Measurements from ENCODE around the gene TMTC2. TPM values are rescaled to one million over a fixed set of nuclear protein-coding genes. Genes with fewer than 3 reads are reported as not detected.

The TMTC2 gene
- total and polyA plus RNA-seq, 12 donors, result 1.6 to 4.4 (median 2.7) TPM

- intact Hi-C loops (cut with DNase I), result no loop called here
- no peak for TF ChIP-seq CTCF (IDR thresholded peaks at IDR 0.05)
- no peak for TF ChIP-seq POLR2A (IDR thresholded peaks at IDR 0.05)
- WGBS, 4 donors, result 79 to 89% (median 85%) methylated on average over 2 of the region's 2 CpGs
- no peak for DNase-seq
- H3K27me3 ChIP-seq, result no peaks in the 10 kb centered on the region
- H3K36me3 ChIP-seq (replicated peaks in 1 of 2), result no peaks in the 10 kb centered on the region
- no peak overlapping the region for H3K4me3 ChIP-seq
- no peaks in the 10 kb centered on the region for H3K4me1 ChIP-seq (replicated peaks in 1 of 2)
- H3K27ac ChIP-seq, result no peak overlapping the region
- H3K9me3 ChIP-seq (replicated peaks in 1 of 3), result no peaks in the 10 kb centered on the region
Measured at GRCh38 chr12:82710741-82711140, 24.0 kb downstream of the TMTC2 start.

DNA sequence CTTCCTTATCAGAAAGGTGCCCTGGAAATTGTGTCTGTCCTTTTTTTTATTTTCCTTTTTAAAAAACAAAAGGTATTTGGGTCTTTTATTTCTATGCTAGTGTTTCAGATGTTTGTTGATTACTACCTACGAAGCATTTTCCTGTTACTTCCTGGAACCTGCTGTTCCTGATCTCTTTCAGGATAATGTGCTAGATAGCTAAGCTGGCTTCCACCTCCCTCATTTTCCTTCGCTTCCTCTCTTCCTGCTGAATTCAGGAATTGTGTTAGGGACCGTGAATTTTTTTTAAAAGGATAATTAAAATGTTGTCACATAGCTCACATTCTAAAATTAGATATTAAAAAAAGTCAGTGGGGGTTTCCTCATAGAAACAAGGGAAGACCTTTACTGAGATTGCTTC, 27.7 kb downstream of the TMTC2 start:
- Histone ChIP-seq H3K4me1 (replicated peaks in 1 of 2) (no peaks in the 10 kb centered on the region), H3K36me3 (replicated peaks in 1 of 2) (no peaks in the 10 kb centered on the region), H3K27ac (no peak overlapping the region), H3K27me3 (no peaks in the 10 kb centered on the region), H3K9me3 (replicated peaks in 1 of 3) (no peaks in the 10 kb centered on the region), H3K4me3 (no peak overlapping the region)
- TF ChIP-seq CTCF (IDR thresholded peaks at IDR 0.05), result no peak
- no peak for TF ChIP-seq POLR2A (IDR thresholded peaks at IDR 0.05)
- intact Hi-C loops (cut with DNase I), result no loop called here
- no peak for DNase-seq
- 75 to 86% (median 80%) methylated on average over 3 of the region's 3 CpGs for WGBS, 4 donors

- no peak for TF ChIP-seq CTCF (IDR thresholded peaks at IDR 0.05)
- no peak for TF ChIP-seq POLR2A (IDR thresholded peaks at IDR 0.05)
- Histone ChIP-seq H3K4me3 (no peak overlapping the region), H3K27ac (no peak overlapping the region), H3K36me3 (replicated peaks in 1 of 2) (no peaks in the 10 kb centered on the region), H3K9me3 (replicated peaks in 1 of 3) (no peaks in the 10 kb centered on the region), H3K27me3 (no peaks in the 10 kb centered on the region), H3K4me1 (replicated peaks in 1 of 2) (no peaks in the 10 kb centered on the region)
- no peak for DNase-seq
- intact Hi-C loops (cut with DNase I), result no loop called here
- WGBS, 4 donors, result 84 to 100% (median 95%) methylated on average over 1 of the region's 1 CpG
Measured at GRCh38 chr12:82721726-82722125, 35.0 kb downstream of the TMTC2 start.

GRCh38 chr12:82723093-82723492, 36.4 kb downstream of the TMTC2 start:
- intact Hi-C loops (cut with DNase I), result no loop called here
- DNase-seq, result no peak
- Histone ChIP-seq H3K4me1 (replicated peaks in 1 of 2) (no peaks in the 10 kb centered on the region), H3K4me3 (no peak overlapping the region), H3K27me3 (no peaks in the 10 kb centered on the region), H3K9me3 (replicated peaks in 1 of 3) (no peaks in the 10 kb centered on the region), H3K27ac (no peak overlapping the region), H3K36me3 (replicated peaks in 1 of 2) (no peaks in the 10 kb centered on the region)
- TF ChIP-seq POLR2A (IDR thresholded peaks at IDR 0.05) (no peak), CTCF (IDR thresholded peaks at IDR 0.05) (no peak)
- WGBS, 4 donors, result 92 to 94% (median 93%) methylated on average over 4 of the region's 4 CpGs

Measured in adrenal gland (tissue), 12 donors.